Esophagus muscularis mucosa (tissue), 3 donors: ENCODE results near the gene ADAMTS2.

Source experiments
- POLR2A ChIP-seq: fragments of 450-650 bp; IDR thresholded peaks from one replicate; pipeline ENCODE4 v1.6.1; 2017; ENCODE audit warnings: antibody characterized with exemption, moderate library complexity, mild to moderate bottlenecking, low read depth
- POLR2AphosphoS5 ChIP-seq, 2 donors: sonication (generic); formaldehyde crosslinking; IDR thresholded peaks; one replicate each; pipeline ENCODE4 v1.6.1; 2017; ENCODE audit warnings: antibody characterized with exemption in 2 of 2
- TF ChIP-seq, protein P1 (sequence below), 3 experiments: fragments of 200-600 bp in 2 of 3; fragments of 450-650 bp in 1 of 3; sonication (generic) in 2 of 3; IDR thresholded peaks; one replicate each; pipeline ENCODE4 v1.5.1; 2017 to 2019; ENCODE audit warnings: antibody characterized with exemption in 3 of 3, mild to moderate bottlenecking in 2 of 3, moderate library complexity in 1 of 3

GRCh38 chr5:179183481-179183880 lies 161.8 kb downstream of the ADAMTS2 start:
- TF ChIP-seq, protein P1, sequence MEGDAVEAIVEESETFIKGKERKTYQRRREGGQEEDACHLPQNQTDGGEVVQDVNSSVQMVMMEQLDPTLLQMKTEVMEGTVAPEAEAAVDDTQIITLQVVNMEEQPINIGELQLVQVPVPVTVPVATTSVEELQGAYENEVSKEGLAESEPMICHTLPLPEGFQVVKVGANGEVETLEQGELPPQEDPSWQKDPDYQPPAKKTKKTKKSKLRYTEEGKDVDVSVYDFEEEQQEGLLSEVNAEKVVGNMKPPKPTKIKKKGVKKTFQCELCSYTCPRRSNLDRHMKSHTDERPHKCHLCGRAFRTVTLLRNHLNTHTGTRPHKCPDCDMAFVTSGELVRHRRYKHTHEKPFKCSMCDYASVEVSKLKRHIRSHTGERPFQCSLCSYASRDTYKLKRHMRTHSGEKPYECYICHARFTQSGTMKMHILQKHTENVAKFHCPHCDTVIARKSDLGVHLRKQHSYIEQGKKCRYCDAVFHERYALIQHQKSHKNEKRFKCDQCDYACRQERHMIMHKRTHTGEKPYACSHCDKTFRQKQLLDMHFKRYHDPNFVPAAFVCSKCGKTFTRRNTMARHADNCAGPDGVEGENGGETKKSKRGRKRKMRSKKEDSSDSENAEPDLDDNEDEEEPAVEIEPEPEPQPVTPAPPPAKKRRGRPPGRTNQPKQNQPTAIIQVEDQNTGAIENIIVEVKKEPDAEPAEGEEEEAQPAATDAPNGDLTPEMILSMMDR (IDR thresholded peaks at IDR 0.05) = no peak
- TF ChIP-seq POLR2A (no peak), POLR2AphosphoS5 (IDR thresholded peaks at IDR 0.05) (no peak)
